ENCODE measurements around the gene ASXL3.

DNA sequence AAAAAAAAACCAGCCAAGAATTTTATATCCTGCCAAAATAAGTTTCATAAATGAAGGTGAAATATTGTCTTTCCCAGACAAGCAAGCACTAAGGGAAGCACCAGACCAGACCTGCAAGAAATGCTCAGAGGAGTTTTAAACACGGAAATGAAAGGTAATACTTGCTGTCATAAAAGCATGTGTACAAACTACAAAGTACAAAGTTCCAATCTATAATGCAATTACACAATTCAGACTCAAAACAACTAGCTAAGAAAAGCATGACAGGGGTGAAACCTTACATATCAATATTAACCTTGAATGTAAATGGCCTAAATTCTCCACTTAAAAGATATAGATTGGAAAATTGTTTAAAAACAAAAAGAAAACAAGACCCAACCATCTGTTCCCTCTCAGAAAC lies 45.0 kb upstream of the ASXL3 start:
- TF ChIP-seq CTCF (IDR thresholded peaks at IDR 0.05) (no peak), POLR2A (IDR thresholded peaks at IDR 0.05) (no peak)
